ENCODE results near the gene MRPL50.

Gene MRPL50

GRCh38 chr9:101398068-101398929, at the start of gene MRPL50, which contains the start of gene ZNF189:
Gene MRPL50, minus strand, starts transcription at chr9:101398618. Its CDS starts 26 bp downstream, at chr9:101398592.
Gene ZNF189, plus strand, starts transcription at chr9:101398851. Its CDS starts 306 bp downstream, at chr9:101399157.
- Histone ChIP-seq H3K4me3 (ENCODE audit: low read length) (peak within 1 kb of the TSS; percentile 92), H3K27ac (ENCODE audit: low read depth, low read length) (peak within 1 kb of the TSS; percentile 96), H3K4me1 (ENCODE audit: control insufficient read depth, insufficient read depth, low read length) (peaks cover 13% of the 10 kb centered on the region), H3K36me3 (ENCODE audit: control insufficient read depth, insufficient read depth, low read length) (peaks cover 20% of the 10 kb centered on the region), H3K9ac (ENCODE audit: low read length) (peak within 1 kb of the TSS; percentile 91), H3K27me3 (ENCODE audit: control insufficient read depth, insufficient read depth, low read length) (no peaks in the 10 kb centered on the region)

GRCh38 chr9:101446732-101447131, 48.3 kb upstream of the MRPL50 start:
- H3K27ac ChIP-seq (ENCODE audit: low read depth, low read length), result no peak overlapping the region
- no peaks in the 10 kb centered on the region for H3K36me3 ChIP-seq (ENCODE audit: control insufficient read depth, insufficient read depth, low read length)
- no peaks in the 10 kb centered on the region for H3K4me1 ChIP-seq (ENCODE audit: control insufficient read depth, insufficient read depth, low read length)
- H3K4me3 ChIP-seq (ENCODE audit: low read length), result no peak overlapping the region
- H3K27me3 ChIP-seq (ENCODE audit: control insufficient read depth, insufficient read depth, low read length), result no peaks in the 10 kb centered on the region
- H3K9ac ChIP-seq (ENCODE audit: low read length), result no peak overlapping the region

GRCh38 chr9:101445353-101446029, 47.1 kb upstream of the MRPL50 start:
- Histone ChIP-seq H3K9ac (ENCODE audit: low read length) (no peak overlapping the region), H3K36me3 (ENCODE audit: control insufficient read depth, insufficient read depth, low read length) (no peaks in the 10 kb centered on the region), H3K4me3 (ENCODE audit: low read length) (no peak overlapping the region), H3K4me1 (ENCODE audit: control insufficient read depth, insufficient read depth, low read length) (no peaks in the 10 kb centered on the region), H3K27ac (ENCODE audit: low read depth, low read length) (peak overlapping the region; percentile 52), H3K27me3 (ENCODE audit: control insufficient read depth, insufficient read depth, low read length) (no peaks in the 10 kb centered on the region)

- Histone ChIP-seq H3K9ac (ENCODE audit: low read length) (no peak overlapping the region), H3K27ac (ENCODE audit: low read depth, low read length) (peak overlapping the region; percentile 17)
These were observed 45.0 kb upstream of the MRPL50 start for GRCh38 chr9:101443364-101443771.

GRCh38 chr9:101442736-101443135, 44.3 kb upstream of the MRPL50 start:
- Histone ChIP-seq H3K4me3 (ENCODE audit: low read length) (no peak overlapping the region), H3K9ac (ENCODE audit: low read length) (no peak overlapping the region), H3K27ac (ENCODE audit: low read depth, low read length) (peak overlapping the region; percentile 17), H3K27me3 (ENCODE audit: control insufficient read depth, insufficient read depth, low read length) (no peaks in the 10 kb centered on the region), H3K36me3 (ENCODE audit: control insufficient read depth, insufficient read depth, low read length) (no peaks in the 10 kb centered on the region), H3K4me1 (ENCODE audit: control insufficient read depth, insufficient read depth, low read length) (no peaks in the 10 kb centered on the region)

More at GRCh38 chr9:101443364-101443771, 45.0 kb upstream of the MRPL50 start:
- no peaks in the 10 kb centered on the region for H3K36me3 ChIP-seq (ENCODE audit: control insufficient read depth, insufficient read depth, low read length)
- no peaks in the 10 kb centered on the region for H3K27me3 ChIP-seq (ENCODE audit: control insufficient read depth, insufficient read depth, low read length)
- no peak overlapping the region for H3K4me3 ChIP-seq (ENCODE audit: low read length)
- H3K4me1 ChIP-seq (ENCODE audit: control insufficient read depth, insufficient read depth, low read length), result no peaks in the 10 kb centered on the region

GRCh38 chr9:101442318-101442717, 43.9 kb upstream of the MRPL50 start:
- Histone ChIP-seq H3K4me1 (ENCODE audit: control insufficient read depth, insufficient read depth, low read length) (no peaks in the 10 kb centered on the region), H3K27me3 (ENCODE audit: control insufficient read depth, insufficient read depth, low read length) (no peaks in the 10 kb centered on the region), H3K27ac (ENCODE audit: low read depth, low read length) (no peak overlapping the region), H3K36me3 (ENCODE audit: control insufficient read depth, insufficient read depth, low read length) (no peaks in the 10 kb centered on the region), H3K4me3 (ENCODE audit: low read length) (no peak overlapping the region), H3K9ac (ENCODE audit: low read length) (no peak overlapping the region)

GRCh38 chr9:101440714-101441230, 42.4 kb upstream of the MRPL50 start:
- H3K9ac ChIP-seq (ENCODE audit: low read length), result no peak overlapping the region
- no peaks in the 10 kb centered on the region for H3K27me3 ChIP-seq (ENCODE audit: control insufficient read depth, insufficient read depth, low read length)
- H3K27ac ChIP-seq (ENCODE audit: low read depth, low read length), result no peak overlapping the region
- H3K4me1 ChIP-seq (ENCODE audit: control insufficient read depth, insufficient read depth, low read length), result no peaks in the 10 kb centered on the region
- H3K36me3 ChIP-seq (ENCODE audit: control insufficient read depth, insufficient read depth, low read length), result no peaks in the 10 kb centered on the region
- no peak overlapping the region for H3K4me3 ChIP-seq (ENCODE audit: low read length)

- Histone ChIP-seq H3K9ac (ENCODE audit: low read length) (no peak overlapping the region), H3K27me3 (ENCODE audit: control insufficient read depth, insufficient read depth, low read length) (no peaks in the 10 kb centered on the region), H3K36me3 (ENCODE audit: control insufficient read depth, insufficient read depth, low read length) (no peaks in the 10 kb centered on the region), H3K4me3 (ENCODE audit: low read length) (no peak overlapping the region), H3K4me1 (ENCODE audit: control insufficient read depth, insufficient read depth, low read length) (no peaks in the 10 kb centered on the region), H3K27ac (ENCODE audit: low read depth, low read length) (no peak overlapping the region)
These were observed 40.1 kb upstream of the MRPL50 start for GRCh38 chr9:101438523-101438922.

GRCh38 chr9:101437806-101438232, 39.4 kb upstream of the MRPL50 start:
- Histone ChIP-seq H3K4me3 (ENCODE audit: low read length) (no peak overlapping the region), H3K27me3 (ENCODE audit: control insufficient read depth, insufficient read depth, low read length) (no peaks in the 10 kb centered on the region), H3K4me1 (ENCODE audit: control insufficient read depth, insufficient read depth, low read length) (no peaks in the 10 kb centered on the region), H3K9ac (ENCODE audit: low read length) (no peak overlapping the region), H3K36me3 (ENCODE audit: control insufficient read depth, insufficient read depth, low read length) (no peaks in the 10 kb centered on the region), H3K27ac (ENCODE audit: low read depth, low read length) (no peak overlapping the region)

- Histone ChIP-seq H3K9ac (ENCODE audit: low read length) (no peak within 1 kb of the TSS), H3K4me3 (ENCODE audit: low read length) (no peak within 1 kb of the TSS), H3K27ac (ENCODE audit: low read depth, low read length) (no peak within 1 kb of the TSS), H3K27me3 (ENCODE audit: control insufficient read depth, insufficient read depth, low read length) (no peaks in the 10 kb centered on the region), H3K4me1 (ENCODE audit: control insufficient read depth, insufficient read depth, low read length) (no peaks in the 10 kb centered on the region), H3K36me3 (ENCODE audit: control insufficient read depth, insufficient read depth, low read length) (no peaks in the 10 kb centered on the region)
These were observed 37.2 kb upstream of the MRPL50 start, which contains the start of gene ALDOB for GRCh38 chr9:101435601-101436079. Gene ALDOB, minus strand, starts transcription at chr9:101435774. Its CDS starts 4,887 bp downstream, at chr9:101430887.

- Histone ChIP-seq H3K36me3 (ENCODE audit: control insufficient read depth, insufficient read depth, low read length) (no peaks in the 10 kb centered on the region), H3K9ac (ENCODE audit: low read length) (no peak overlapping the region), H3K4me3 (ENCODE audit: low read length) (no peak overlapping the region), H3K4me1 (ENCODE audit: control insufficient read depth, insufficient read depth, low read length) (no peaks in the 10 kb centered on the region), H3K27ac (ENCODE audit: low read depth, low read length) (no peak overlapping the region), H3K27me3 (ENCODE audit: control insufficient read depth, insufficient read depth, low read length) (no peaks in the 10 kb centered on the region)
These were observed 36.6 kb upstream of the MRPL50 start for GRCh38 chr9:101434998-101435397.

GRCh38 chr9:101433229-101433628, 34.8 kb upstream of the MRPL50 start:
- H3K9ac ChIP-seq (ENCODE audit: low read length), result no peak overlapping the region
- no peak overlapping the region for H3K4me3 ChIP-seq (ENCODE audit: low read length)
- H3K27ac ChIP-seq (ENCODE audit: low read depth, low read length), result no peak overlapping the region
- H3K27me3 ChIP-seq (ENCODE audit: control insufficient read depth, insufficient read depth, low read length), result no peaks in the 10 kb centered on the region
- no peaks in the 10 kb centered on the region for H3K36me3 ChIP-seq (ENCODE audit: control insufficient read depth, insufficient read depth, low read length)
- no peaks in the 10 kb centered on the region for H3K4me1 ChIP-seq (ENCODE audit: control insufficient read depth, insufficient read depth, low read length)
